Measurements from ENCODE around the gene NAT9.

Gene NAT9

DNA sequence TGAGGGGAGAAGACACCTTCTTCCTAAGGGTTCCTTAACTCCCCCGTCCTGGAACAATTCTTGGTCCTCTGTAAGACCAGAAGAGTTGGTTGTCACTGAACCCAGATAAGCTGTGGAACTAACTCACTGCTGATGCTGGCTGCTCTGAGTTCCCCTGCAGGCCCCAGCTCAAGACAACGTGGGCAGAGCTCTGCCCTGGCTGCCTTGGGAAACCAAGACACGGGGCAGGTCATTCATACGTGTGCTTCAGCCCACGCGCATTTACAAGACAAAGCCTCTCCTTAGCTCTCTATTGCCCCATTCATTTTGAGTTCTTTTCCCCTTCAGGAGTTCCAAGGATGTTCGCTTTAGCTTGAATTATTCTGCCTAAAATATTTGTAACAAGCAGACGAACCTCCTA is 3.4 kb upstream of the NAT9 start:
- DNase-seq, result no peak

DNA sequence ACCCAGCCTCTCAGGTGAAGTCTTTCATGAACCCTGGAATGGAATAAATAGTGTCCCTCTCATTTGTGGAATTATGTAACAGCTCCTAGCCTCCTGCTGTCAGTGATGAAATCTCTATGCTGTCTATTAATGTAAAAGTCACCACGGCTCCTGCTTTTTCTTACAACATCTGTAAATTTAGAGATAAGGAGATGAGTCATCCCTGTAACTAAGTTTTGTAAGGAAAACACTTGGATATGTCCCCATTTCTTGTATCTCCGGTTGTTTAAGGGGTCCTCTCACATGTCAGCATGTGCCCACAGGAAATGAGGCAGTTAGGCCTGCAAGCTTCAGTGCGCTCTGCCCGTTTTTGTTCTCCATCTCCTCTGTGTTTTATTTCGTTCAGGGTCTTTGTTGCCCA is 2.8 kb upstream of the NAT9 start:
- DNase-seq, result no peak

- no peak for DNase-seq
These were observed 1.9 kb upstream of the NAT9 start for GRCh38 chr17:74777901-74778515.

GRCh38 chr17:74776990-74777389 is 845 bp upstream of the NAT9 start:
- peak; percentile 52 for DNase-seq

GRCh38 chr17:74775409-74776043 is 619 bp downstream of the NAT9 start:
- DNase-seq, result no peak

DNA sequence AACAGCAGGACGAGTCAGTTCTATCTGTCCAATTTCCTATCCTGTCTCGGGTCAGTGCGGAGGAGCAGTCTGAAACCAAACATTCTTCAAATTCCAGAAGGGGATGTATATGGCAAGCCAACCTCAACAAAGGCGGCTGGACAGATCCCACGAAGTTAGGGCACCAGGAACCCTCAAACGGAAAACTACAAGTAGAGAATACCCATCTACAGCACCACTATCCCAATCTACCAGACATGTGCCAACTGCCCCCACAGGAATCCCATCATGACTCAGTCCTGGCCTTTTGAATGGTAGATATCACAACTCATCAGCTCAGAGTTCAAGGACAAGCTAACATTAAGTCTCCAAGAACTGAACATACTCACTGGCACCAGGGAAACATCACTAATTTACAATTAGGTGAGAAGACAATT is 2.3 kb downstream of the NAT9 start:
- no peak for DNase-seq

DNA sequence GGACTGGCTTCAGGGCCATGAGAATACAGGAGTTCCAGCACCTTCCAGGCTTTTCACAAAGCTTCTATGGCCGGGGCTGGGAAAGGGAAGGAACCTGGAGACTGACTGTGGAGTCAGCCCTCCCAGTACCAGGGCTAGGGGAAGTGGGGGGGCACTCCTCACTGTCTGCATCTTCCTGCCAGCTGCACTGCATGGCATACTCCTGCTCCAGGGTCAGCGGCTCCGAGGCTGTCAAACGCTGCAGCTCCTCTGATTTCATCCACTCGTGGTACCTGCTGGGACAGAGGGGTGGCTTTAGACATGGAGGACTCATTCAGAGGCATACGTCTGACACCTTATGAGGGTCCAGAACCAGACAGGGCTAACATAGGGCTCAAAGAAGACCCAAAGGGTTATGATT is 2.7 kb downstream of the NAT9 start:
- no peak for DNase-seq

DNA sequence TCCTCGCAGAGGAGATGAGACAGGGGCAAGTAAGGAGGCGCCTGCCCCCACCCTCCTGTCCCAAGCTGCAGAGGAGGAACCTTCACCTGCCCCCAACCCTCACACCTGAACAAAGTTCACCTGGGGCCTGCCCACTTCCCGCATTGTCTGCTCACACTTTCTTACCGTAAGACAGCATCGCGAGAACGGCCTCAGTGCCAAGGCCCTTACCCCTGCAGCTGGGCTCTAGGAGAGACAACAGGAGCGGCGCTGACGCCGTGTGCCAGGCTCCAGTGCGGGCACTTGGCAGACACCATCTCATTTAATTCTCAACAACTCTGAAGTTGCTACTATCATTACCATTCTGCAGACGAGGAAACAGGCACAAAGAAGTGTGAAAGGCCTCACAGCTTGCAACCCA is 4.1 kb downstream of the NAT9 start:
- DNase-seq, result no peak

- no peak for DNase-seq
These were observed 4.7 kb downstream of the NAT9 start for GRCh38 chr17:74771319-74771914.

DNA sequence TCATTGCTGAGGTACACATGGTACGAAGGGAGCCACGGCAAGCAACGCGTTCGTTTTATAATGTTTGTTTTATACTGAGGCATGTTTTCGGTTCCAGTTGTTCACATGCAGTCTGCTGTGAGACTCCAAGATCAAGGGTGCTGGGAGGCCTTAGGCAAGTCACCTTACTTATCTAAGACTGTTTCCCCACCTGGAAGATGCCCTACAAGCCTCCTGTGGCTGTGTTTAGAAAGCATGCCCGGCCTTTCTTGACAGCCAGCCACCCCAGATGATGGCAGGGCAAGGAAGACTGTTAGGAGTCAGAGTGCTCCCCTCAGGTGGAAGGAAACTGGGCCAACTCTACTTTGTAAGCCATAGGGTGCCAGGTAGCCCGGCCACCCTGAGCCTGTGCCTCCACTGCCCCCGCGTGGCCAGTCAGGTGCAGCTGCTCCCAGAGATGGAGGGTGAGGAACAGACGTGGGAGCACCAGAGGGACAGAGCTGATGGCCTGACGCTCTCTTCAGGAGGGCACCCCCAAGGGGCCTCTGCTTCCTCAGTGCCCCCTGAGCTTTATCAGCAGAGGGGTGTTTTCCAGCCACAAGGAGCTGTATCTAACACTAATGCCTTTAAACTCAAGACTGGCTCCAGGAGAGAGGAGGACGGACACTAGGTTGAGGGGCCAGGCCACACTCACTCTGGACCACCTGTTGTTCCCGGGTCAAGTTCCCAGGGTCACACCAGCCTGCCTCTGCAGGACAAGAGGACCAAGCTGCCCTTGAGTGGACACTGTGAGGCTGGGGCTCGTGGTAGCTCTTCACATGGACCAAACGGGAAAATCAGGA is 5.4 kb downstream of the NAT9 start:
- DNase-seq, result peak; percentile 54

GRCh38 chr17:74769856-74770497 is 6.2 kb downstream of the NAT9 start:
- no peak for DNase-seq

DNA sequence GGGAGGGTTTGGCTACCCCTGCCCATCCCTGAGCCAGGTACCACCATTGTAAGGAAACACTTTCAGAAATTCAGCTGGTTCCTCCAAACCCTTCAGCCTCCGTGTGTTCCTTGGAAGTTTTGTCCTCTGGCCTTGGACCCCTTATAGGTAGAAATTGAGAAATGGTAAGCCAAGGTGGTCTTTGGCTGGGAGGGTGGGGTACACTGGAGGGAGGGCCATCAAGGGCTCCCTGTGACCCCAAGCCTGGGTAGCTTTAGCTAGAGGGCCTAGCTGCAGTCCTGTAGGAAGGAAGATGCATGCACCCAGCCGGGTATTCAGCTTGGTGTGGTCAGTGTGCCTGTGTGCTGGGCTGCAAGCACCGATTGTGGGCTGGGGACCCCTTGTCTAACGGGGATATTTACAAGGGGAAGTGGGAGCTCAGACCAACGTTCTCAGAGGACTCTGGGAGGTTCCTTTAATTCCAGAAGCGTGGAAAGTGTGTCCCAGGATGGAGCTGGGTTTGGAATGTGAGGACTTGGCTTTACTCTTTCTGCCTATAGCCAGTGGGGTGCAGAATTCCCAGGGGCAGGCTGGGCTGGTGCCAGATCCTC is 6.8 kb downstream of the NAT9 start:
- DNase-seq, result no peak

DNA sequence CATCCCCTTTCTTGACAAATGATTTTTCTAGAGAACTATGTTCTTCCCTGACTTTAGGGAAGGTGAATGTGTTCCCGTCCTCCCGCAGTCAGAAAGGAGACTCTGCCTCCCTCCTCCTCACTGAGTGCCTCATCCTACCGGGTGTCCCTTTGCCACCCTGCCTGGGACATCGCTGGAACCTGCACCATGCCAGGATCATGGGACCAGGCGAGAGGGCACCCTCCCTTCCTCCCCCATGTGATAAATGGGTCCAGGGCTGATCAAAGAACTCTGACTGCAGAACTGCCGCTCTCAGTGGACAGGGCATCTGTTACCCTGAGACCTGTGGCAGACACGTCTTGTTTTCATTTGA is 7.4 kb downstream of the NAT9 start:
- no peak for DNase-seq

- DNase-seq, result no peak
These were observed 7.9 kb downstream of the NAT9 start for GRCh38 chr17:74768069-74768762.

GRCh38 chr17:74767111-74767516 is 9.0 kb downstream of the NAT9 start:
- no peak for DNase-seq

DNA sequence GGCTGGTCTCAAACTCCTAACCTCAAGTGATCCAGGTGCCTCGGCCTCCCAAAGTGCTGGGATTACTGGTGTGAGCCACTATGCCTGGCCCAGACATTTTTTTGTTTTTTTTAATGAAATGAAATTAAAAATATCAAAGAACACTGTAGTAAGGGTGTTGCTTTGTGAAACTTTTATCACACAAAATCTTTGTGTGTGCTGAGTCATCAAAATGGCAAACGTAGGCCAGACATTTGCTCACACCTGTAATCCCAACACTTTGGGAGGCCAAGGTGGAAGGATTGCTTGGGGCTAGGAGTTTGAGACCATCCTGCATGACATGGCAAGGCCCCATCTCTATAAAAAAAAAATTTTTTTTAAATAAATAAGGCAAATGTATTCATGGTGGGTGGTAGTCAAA is 9.7 kb downstream of the NAT9 start:
- no peak for DNase-seq

- no peak for DNase-seq
These were observed 11.3 kb downstream of the NAT9 start for GRCh38 chr17:74764751-74765286.

- DNase-seq, result no peak
These were observed 12.4 kb downstream of the NAT9 start for GRCh38 chr17:74763565-74764387.

DNA sequence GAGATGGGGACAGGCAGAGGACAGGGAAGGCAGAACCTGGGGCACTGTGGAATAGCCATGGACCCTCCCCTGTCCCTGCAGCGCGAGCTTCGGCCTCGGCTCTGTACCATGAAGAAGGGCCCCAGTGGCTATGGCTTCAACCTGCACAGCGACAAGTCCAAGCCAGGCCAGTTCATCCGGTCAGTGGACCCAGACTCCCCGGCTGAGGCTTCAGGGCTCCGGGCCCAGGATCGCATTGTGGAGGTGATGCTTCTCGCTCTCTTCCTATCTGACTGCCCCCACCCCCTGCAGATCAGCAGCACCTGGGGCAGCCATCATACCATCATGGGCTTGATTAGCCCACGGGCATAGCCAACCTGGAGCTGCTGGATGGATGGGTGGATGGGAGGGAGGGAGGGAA is 14.2 kb downstream of the NAT9 start:
- no peak for DNase-seq

DNA sequence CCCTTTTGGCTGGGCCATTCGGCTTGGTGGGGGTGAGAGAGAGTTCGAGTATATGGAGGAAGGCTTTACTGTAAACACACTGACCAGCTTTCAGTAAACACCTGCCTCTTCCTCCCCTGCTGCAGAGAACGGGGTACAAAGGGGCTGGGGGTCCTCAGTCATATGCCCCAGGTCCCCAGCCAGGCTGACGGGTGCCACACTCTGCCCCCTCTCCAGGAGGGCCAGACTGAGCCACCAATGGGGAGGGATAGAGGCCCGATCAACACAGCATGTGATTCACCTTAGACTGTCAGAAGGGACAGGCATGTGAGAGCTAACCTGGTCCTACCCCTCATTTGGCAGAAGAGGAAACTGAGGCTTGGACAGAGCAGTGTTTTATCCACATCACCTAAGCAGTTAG is 14.7 kb downstream of the NAT9 start:
- no peak for DNase-seq

Measured in OCI-M1 (cell line).